HG03575 (cell line): ENCODE measurements around the gene NUBP2.

Source experiments
- ATAC-seq: cut with Tn5 transposase; IDR thresholded peaks from one replicate; pipeline ENCODE4 v1.9.1; 2021; ENCODE audit not compliant: unreplicated experiment, insufficient number of reproducible peaks, low FRiP score; ENCODE audit errors: extremely low read depth

NUBP2 gene, protein sequence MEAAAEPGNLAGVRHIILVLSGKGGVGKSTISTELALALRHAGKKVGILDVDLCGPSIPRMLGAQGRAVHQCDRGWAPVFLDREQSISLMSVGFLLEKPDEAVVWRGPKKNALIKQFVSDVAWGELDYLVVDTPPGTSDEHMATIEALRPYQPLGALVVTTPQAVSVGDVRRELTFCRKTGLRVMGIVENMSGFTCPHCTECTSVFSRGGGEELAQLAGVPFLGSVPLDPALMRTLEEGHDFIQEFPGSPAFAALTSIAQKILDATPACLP

GRCh38 chr16:1782408-1783264 is at the start of gene NUBP2, which contains the start of gene SPSB3:
Gene NUBP2 (plus strand): TSS chr16:1782960. CDS start chr16:1783021, 61 bp downstream.
Gene SPSB3 (minus strand): TSS chr16:1782571. CDS start chr16:1781483, 1,088 bp downstream.
- ATAC-seq: peak; percentile 60

DNA sequence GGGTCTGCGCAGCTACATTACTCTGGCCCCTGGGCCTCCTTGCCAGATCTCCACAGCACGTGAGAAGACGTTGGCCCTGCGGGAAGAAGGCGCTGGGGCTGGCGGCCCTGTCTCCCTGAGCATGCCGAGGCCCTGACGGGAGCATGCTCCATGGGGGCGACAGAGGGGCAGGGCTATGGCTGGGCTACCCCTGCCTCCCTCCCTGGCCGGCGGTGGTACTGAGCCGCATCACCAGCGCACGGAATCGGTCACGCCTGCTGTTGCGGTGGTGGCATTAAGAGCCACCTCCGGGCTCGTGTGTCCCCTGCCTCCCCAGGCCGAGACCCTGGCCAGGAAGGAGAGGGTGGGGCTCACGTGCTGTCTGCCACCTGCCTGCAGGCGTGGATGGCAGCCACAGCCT is 48.6 kb upstream of the NUBP2 start:
- ATAC-seq: no peak

DNA sequence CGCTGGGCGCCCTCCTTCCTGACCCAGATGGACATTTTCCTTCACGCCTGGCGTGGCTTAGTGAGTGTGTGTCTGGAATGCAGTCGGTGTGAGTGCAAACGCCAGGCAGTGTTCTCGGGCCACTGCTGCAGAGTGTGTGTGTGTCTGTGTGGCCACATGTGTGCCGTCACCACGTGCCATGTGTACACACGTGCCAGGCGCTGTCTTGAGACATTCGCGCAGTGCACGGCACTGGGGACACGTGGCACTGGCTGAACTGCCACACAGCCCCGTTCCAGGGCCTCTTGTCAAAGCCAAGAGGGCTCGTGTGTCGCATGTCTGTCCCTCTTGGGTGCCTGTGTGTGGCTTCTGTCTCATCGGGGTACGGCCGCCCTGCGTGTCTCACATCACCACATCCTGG is 47.9 kb upstream of the NUBP2 start:
- ATAC-seq: no peak

GRCh38 chr16:1740234-1740633 is 42.5 kb upstream of the NUBP2 start:
- no peak for ATAC-seq

GRCh38 chr16:1740781-1741490 is 41.8 kb upstream of the NUBP2 start:
- no peak for ATAC-seq

DNA sequence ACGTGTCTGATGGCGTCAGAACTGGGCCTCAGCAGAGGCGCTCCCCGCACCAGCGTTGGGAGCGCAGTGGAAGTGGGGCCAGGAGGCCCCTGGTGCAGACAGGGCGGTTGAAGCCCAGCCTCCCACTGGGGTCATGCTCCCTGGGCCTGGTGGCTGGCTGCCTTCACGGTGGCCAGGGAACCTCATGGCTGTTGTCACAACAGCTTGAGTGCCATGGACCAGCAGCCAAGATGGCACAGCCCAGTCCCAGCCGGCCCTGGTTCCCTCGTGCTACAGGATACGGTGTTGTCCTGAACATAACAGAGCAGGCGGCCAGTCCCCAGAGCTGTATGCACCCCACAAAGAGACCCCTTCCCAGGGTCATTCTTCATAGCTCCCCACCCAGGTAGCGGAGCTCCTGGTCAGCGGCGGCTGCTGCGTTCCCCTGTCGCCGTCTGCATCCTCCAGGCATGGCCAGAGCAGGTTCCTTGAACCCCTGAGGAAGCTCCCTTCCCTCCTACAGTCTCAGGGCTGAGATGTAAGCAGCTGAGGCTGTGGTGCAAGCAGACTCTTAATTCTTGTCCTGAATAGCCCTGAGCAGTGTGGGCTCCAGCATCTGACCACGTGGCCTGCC is 41.1 kb upstream of the NUBP2 start:
- no peak for ATAC-seq

- ATAC-seq: no peak
Measured at GRCh38 chr16:1743376-1744337, 39.1 kb upstream of the NUBP2 start.

DNA sequence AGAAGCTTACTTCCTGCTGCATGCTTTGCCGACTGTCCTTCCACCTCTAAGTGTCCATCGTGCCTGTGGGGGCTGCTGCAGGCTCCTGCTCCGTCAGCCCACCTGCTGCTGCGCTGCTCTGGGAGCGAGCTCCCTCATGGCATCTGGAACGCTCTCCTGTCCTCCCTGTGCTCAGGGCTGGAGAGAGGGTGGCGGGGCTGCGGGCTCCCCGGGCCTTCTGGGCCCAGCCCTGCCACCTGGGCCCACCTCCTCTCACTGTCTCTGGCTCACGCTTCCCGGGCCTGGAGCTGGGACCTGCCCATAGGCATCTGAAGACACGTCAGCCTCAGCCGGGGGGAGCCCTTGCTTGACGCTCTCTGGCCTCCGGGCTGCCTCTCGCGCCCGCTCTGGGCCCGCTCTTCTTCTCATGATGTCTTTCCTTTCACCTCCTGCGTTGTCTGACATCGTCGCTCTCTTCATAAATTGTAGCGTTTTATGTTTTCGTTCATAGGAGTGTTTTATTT is 38.4 kb upstream of the NUBP2 start:
- no peak for ATAC-seq

DNA sequence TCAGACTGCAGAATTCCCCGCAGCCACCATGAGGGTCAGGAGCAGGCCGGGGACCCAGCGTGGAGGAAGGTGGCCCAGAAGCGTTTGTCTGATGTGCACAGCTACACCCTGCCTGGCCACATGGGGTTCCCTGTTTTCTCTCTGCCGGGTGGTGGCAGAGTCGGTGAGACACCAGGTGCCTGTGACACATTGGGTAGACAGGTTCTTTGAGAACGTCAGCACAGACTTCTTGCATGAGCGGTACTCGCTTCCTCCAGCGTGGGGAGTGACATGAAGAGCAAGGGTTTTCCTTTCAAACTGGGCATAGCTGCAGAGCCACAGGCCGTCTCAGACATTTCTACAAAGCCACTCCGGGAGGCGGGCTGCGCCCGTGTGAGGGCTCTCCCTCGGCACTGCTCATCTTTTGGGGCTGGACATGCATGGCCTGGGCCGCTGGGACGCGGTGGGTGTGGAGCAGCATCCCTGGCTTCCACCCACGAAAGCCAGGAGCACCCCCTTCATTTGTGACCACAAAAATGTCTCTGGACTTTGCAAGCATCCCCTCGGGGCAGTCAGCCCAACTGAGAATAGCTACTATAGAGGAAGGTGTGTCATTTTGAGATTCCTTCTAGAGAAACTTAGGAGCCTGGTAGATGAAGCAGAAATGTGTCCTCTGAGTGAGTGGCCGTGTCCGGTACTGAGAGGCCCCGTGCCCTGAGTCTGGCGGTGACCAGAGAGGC is 37.4 kb upstream of the NUBP2 start:
- no peak for ATAC-seq

- no peak for ATAC-seq
Measured at GRCh38 chr16:1745900-1746692, 36.7 kb upstream of the NUBP2 start.

GRCh38 chr16:1746693-1747195 is 36.0 kb upstream of the NUBP2 start:
- ATAC-seq: no peak

DNA sequence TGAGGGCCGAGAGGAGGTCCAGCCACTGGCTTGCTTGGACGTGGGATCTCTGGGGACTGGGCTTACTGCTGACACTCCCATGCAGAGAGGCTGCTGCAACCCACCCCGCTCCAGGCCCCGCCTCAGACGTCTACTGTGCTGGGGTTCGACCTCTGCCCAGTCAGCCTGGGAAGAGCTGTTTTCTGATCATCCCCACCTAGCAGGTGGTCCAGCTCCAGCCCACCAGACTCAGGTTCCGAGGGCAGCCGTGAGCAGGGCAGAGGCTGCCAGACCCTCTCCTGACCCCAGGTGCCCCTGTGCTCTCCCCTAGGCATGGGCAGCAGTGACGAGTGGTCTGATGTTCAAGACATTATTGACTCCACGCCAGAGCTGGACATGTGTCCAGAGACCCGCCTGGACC is 34.8 kb upstream of the NUBP2 start:
- no peak for ATAC-seq

GRCh38 chr16:1749152-1750117 is 33.3 kb upstream of the NUBP2 start:
- ATAC-seq: no peak

GRCh38 chr16:1751946-1752345 is 30.8 kb upstream of the NUBP2 start:
- no peak for ATAC-seq

DNA sequence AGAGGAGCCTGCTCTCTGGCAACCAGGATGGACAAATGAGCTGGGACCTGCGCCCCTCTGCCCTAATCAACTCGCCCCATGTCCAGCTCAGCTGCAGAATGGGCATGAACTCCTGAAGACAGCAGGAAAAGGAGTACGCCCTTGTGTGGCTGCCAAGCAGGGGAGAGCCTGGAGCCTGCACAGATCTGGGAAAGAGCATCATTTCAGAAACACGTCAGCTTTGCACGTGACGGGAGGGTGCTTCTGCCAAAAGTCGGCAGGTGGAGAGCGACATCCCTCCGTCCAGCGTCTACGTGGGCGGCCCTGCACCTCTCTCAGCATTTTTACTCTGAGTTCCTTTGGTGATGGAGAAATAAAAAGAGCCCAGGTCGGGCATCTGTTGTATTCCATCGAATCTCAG is 29.9 kb upstream of the NUBP2 start:
- ATAC-seq: no peak
